K562 treated with DMSO at 1 percent for 4 hours (cell line): ENCODE measurements around the gene SCARB1. TPM values are rescaled to one million over a fixed set of nuclear protein-coding genes. Genes with fewer than 3 reads are reported as not detected.

Source experiments
- total RNA-seq: library from RNA; unstranded; fragments of 300-600 nt; gene quantifications from 2 replicates; pipeline ENCODE4 v1.2.3, GENCODE V29; 2022; ENCODE audit not compliant: insufficient read depth

Gene SCARB1
- 58.8 and 75.4 TPM in 2 replicates for total RNA-seq

GRCh38 chr12:124863416-124864325 lies at the start of gene SCARB1:
SCARB1 (minus strand) TSS chr12:124863864; CDS start chr12:124863720, 144 bp downstream.

Other genes starting within 250 kb of the SCARB1 start
- gene UBC, start 50.8 kb upstream of the SCARB1 start, total RNA-seq = 1,134 and 1,238 TPM in 2 replicates
- 10.0 and 11.5 TPM in 2 replicates for gene DHX37, start 125.3 kb upstream of the SCARB1 start, total RNA-seq
- 5.9 and 8.6 TPM in 2 replicates for gene BRI3BP, start 129.8 kb upstream of the SCARB1 start, total RNA-seq
- 17.5 and 22.7 TPM in 2 replicates for gene AACS, start 201.6 kb upstream of the SCARB1 start, total RNA-seq